Measurements from ENCODE around the gene GALNT8.
"Not testable (repeated sequence)": the region's sequence is repeated elsewhere in the genome, so short reads cannot be mapped to it uniquely, and the experiment has no call there.

The GALNT8 gene

GRCh38 chr12:4723226-4723625, 3.0 kb downstream of the GALNT8 start:
- no peaks in the 10 kb centered on the region for H3K9me3 Mint-ChIP-seq
- no peak overlapping the region for H3K4me3 Mint-ChIP-seq
- H3K27me3 Mint-ChIP-seq, result peaks cover 37% of the 10 kb centered on the region
- H3K27ac Mint-ChIP-seq, result no peak overlapping the region
- H3K36me3 Mint-ChIP-seq (ENCODE audit: low read depth), result no peaks in the 10 kb centered on the region
- no peaks in the 10 kb centered on the region for H3K4me1 Mint-ChIP-seq (ENCODE audit: low read depth)
- no peak for DNase-seq

GRCh38 chr12:4725057-4725456, 4.9 kb downstream of the GALNT8 start:
- no peaks in the 10 kb centered on the region for H3K4me1 Mint-ChIP-seq (ENCODE audit: low read depth)
- peaks cover 24% of the 10 kb centered on the region for H3K27me3 Mint-ChIP-seq
- H3K27ac Mint-ChIP-seq, result no peak overlapping the region
- no peaks in the 10 kb centered on the region for H3K36me3 Mint-ChIP-seq (ENCODE audit: low read depth)
- no peak overlapping the region for H3K4me3 Mint-ChIP-seq
- H3K9me3 Mint-ChIP-seq, result no peaks in the 10 kb centered on the region
- no peak for DNase-seq

GRCh38 chr12:4734625-4735340, 14.6 kb downstream of the GALNT8 start:
- Mint-ChIP-seq H3K27me3 (peaks cover 11% of the 10 kb centered on the region), H3K4me3 (no peak overlapping the region)

GRCh38 chr12:4736091-4736490, 15.9 kb downstream of the GALNT8 start:
- no peaks in the 10 kb centered on the region for H3K4me1 Mint-ChIP-seq (ENCODE audit: low read depth)
- H3K36me3 Mint-ChIP-seq (ENCODE audit: low read depth), result no peaks in the 10 kb centered on the region
- no peak for DNase-seq
- H3K27me3 Mint-ChIP-seq, result peaks cover 11% of the 10 kb centered on the region
- H3K9me3 Mint-ChIP-seq, result no peaks in the 10 kb centered on the region
- no peak overlapping the region for H3K27ac Mint-ChIP-seq
- H3K4me3 Mint-ChIP-seq, result no peak overlapping the region

More at GRCh38 chr12:4734625-4735340, 14.6 kb downstream of the GALNT8 start:
- Mint-ChIP-seq H3K4me1 (ENCODE audit: low read depth) (no peaks in the 10 kb centered on the region), H3K9me3 (no peaks in the 10 kb centered on the region), H3K27ac (no peak overlapping the region), H3K36me3 (ENCODE audit: low read depth) (no peaks in the 10 kb centered on the region)
- no peak for DNase-seq

GRCh38 chr12:4738541-4738940, 18.3 kb downstream of the GALNT8 start:
- no peaks in the 10 kb centered on the region for H3K9me3 Mint-ChIP-seq
- no peaks in the 10 kb centered on the region for H3K36me3 Mint-ChIP-seq (ENCODE audit: low read depth)
- no peak overlapping the region for H3K27ac Mint-ChIP-seq
- no peak overlapping the region for H3K4me3 Mint-ChIP-seq
- H3K4me1 Mint-ChIP-seq (ENCODE audit: low read depth), result no peaks in the 10 kb centered on the region
- DNase-seq, result no peak
- peaks cover 21% of the 10 kb centered on the region for H3K27me3 Mint-ChIP-seq

GRCh38 chr12:4742416-4742970, 22.3 kb downstream of the GALNT8 start:
- no peak for DNase-seq
- no peak overlapping the region for H3K4me3 Mint-ChIP-seq
- no peaks in the 10 kb centered on the region for H3K4me1 Mint-ChIP-seq (ENCODE audit: low read depth)
- H3K9me3 Mint-ChIP-seq, result no peaks in the 10 kb centered on the region
- H3K36me3 Mint-ChIP-seq (ENCODE audit: low read depth), result no peaks in the 10 kb centered on the region
- H3K27me3 Mint-ChIP-seq, result peaks cover 21% of the 10 kb centered on the region
- H3K27ac Mint-ChIP-seq, result no peak overlapping the region

GRCh38 chr12:4743046-4743445, 22.8 kb downstream of the GALNT8 start:
- Mint-ChIP-seq H3K27me3 (peaks cover 16% of the 10 kb centered on the region), H3K27ac (no peak overlapping the region), H3K36me3 (ENCODE audit: low read depth) (no peaks in the 10 kb centered on the region), H3K4me3 (no peak overlapping the region), H3K4me1 (ENCODE audit: low read depth) (no peaks in the 10 kb centered on the region), H3K9me3 (no peaks in the 10 kb centered on the region)
- no peak for DNase-seq

GRCh38 chr12:4744709-4745108, 24.5 kb downstream of the GALNT8 start:
- H3K27ac Mint-ChIP-seq, result no peak overlapping the region
- peaks cover 3% of the 10 kb centered on the region for H3K9me3 Mint-ChIP-seq
- no peak overlapping the region for H3K4me3 Mint-ChIP-seq
- H3K4me1 Mint-ChIP-seq (ENCODE audit: low read depth), result no peaks in the 10 kb centered on the region
- DNase-seq, result no peak
- no peaks in the 10 kb centered on the region for H3K36me3 Mint-ChIP-seq (ENCODE audit: low read depth)
- H3K27me3 Mint-ChIP-seq, result peaks cover 16% of the 10 kb centered on the region

GRCh38 chr12:4745249-4745648, 25.0 kb downstream of the GALNT8 start:
- no peak overlapping the region for H3K27ac Mint-ChIP-seq
- peaks cover 16% of the 10 kb centered on the region for H3K27me3 Mint-ChIP-seq
- H3K4me3 Mint-ChIP-seq, result no peak overlapping the region
- H3K36me3 Mint-ChIP-seq (ENCODE audit: low read depth), result no peaks in the 10 kb centered on the region
- DNase-seq, result no peak
- H3K9me3 Mint-ChIP-seq, result peaks cover 3% of the 10 kb centered on the region
- H3K4me1 Mint-ChIP-seq (ENCODE audit: low read depth), result no peaks in the 10 kb centered on the region

- not testable (repeated sequence) for H3K4me1 Mint-ChIP-seq (ENCODE audit: low read depth); H3K4me3 Mint-ChIP-seq; H3K36me3 Mint-ChIP-seq (ENCODE audit: low read depth); H3K27ac Mint-ChIP-seq; DNase-seq; H3K27me3 Mint-ChIP-seq; H3K9me3 Mint-ChIP-seq
Observed at GRCh38 chr12:4751654-4752053, 31.5 kb downstream of the GALNT8 start.

- no peak overlapping the region for H3K4me3 Mint-ChIP-seq
- no peaks in the 10 kb centered on the region for H3K36me3 Mint-ChIP-seq (ENCODE audit: low read depth)
- H3K27ac Mint-ChIP-seq, result no peak overlapping the region
- H3K27me3 Mint-ChIP-seq, result no peaks in the 10 kb centered on the region
- peaks cover 3% of the 10 kb centered on the region for H3K4me1 Mint-ChIP-seq (ENCODE audit: low read depth)
- no peak for DNase-seq
- H3K9me3 Mint-ChIP-seq, result no peaks in the 10 kb centered on the region
Observed at GRCh38 chr12:4762773-4763172, 42.6 kb downstream of the GALNT8 start.

- Mint-ChIP-seq H3K4me1 (ENCODE audit: low read depth) (peaks cover 3% of the 10 kb centered on the region), H3K27ac (no peak overlapping the region), H3K4me3 (no peak overlapping the region), H3K27me3 (no peaks in the 10 kb centered on the region), H3K9me3 (no peaks in the 10 kb centered on the region), H3K36me3 (ENCODE audit: low read depth) (no peaks in the 10 kb centered on the region)
- DNase-seq, result no peak
Observed at GRCh38 chr12:4763549-4763948, 43.3 kb downstream of the GALNT8 start.

- Mint-ChIP-seq H3K4me1 (ENCODE audit: low read depth) (peaks cover 3% of the 10 kb centered on the region), H3K27me3 (no peaks in the 10 kb centered on the region), H3K4me3 (no peak overlapping the region), H3K36me3 (ENCODE audit: low read depth) (no peaks in the 10 kb centered on the region), H3K9me3 (no peaks in the 10 kb centered on the region), H3K27ac (no peak overlapping the region)
- no peak for DNase-seq
Observed at GRCh38 chr12:4766445-4766844, 46.2 kb downstream of the GALNT8 start.

- H3K27ac Mint-ChIP-seq, result no peak overlapping the region
- H3K9me3 Mint-ChIP-seq, result no peaks in the 10 kb centered on the region
- no peaks in the 10 kb centered on the region for H3K36me3 Mint-ChIP-seq (ENCODE audit: low read depth)
- no peak for DNase-seq
- no peak overlapping the region for H3K4me3 Mint-ChIP-seq
- H3K27me3 Mint-ChIP-seq, result no peaks in the 10 kb centered on the region
- peaks cover 3% of the 10 kb centered on the region for H3K4me1 Mint-ChIP-seq (ENCODE audit: low read depth)
Observed at GRCh38 chr12:4767186-4767585, 47.0 kb downstream of the GALNT8 start.

- H3K27me3 Mint-ChIP-seq, result no peaks in the 10 kb centered on the region
- H3K27ac Mint-ChIP-seq, result no peak overlapping the region
Observed at GRCh38 chr12:4768341-4768740, 48.1 kb downstream of the GALNT8 start.

More at GRCh38 chr12:4768341-4768740, 48.1 kb downstream of the GALNT8 start:
- Mint-ChIP-seq H3K4me3 (no peak overlapping the region), H3K4me1 (ENCODE audit: low read depth) (peaks cover 3% of the 10 kb centered on the region), H3K36me3 (ENCODE audit: low read depth) (no peaks in the 10 kb centered on the region), H3K9me3 (no peaks in the 10 kb centered on the region)
- no peak for DNase-seq

Measured in activated T-cell treated with anti-CD3 and anti-CD28 coated beads, Interleukin-2, amount 50 U/mL, for 24 hours (primary cell).